ENCODE results near the gene LRP1B.

The LRP1B gene

DNA sequence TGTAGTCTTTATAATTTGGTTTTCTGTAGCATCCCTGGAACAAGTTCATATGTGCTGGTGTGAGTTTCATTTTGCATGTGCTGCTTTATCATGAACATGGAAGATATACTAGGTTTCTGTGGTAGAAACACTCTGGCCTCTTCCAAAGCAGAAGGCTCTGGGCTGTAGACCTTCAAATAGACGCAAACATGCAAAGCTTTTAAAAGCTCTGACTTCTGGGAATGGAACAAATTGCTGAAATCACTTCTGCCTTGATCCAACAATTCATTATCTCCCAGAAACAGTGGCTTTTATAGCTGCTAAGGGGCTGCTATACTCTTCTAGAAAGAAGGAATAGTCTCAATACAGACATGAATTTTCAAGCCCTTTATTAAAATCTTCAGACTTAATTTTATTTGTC is 382.2 kb downstream of the LRP1B start:
- DNase-seq (ENCODE audit: low spot score), result no peak

GRCh38 chr2:141741652-141742051 is 389.2 kb downstream of the LRP1B start:
- no peak for DNase-seq (ENCODE audit: low spot score)

- DNase-seq (ENCODE audit: low spot score), result no peak
Observed at GRCh38 chr2:141737492-141738255, 393.1 kb downstream of the LRP1B start.

- DNase-seq (ENCODE audit: low spot score), result no peak
Observed at GRCh38 chr2:141736466-141736865, 394.4 kb downstream of the LRP1B start.

DNA sequence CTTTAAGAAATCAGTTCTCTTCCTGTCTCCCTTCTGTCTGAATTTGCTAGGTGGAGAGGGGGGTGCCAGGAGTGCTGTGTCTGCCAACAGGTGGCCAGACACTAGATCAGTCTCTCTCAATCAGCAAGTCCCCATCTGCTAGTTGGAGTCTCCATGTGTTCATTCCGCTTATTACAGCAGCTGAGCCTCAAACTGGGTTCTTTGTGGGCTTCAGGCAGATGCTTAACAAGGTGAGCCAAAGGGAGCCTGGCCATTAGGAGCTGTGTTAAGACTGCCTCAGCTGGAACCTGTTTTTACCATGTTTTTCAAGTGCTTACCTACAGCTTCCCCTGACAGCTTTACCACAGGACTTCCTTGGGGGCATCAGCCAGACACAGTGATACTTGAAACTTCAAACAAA is 401.9 kb downstream of the LRP1B start:
- no peak for DNase-seq (ENCODE audit: low spot score)

- no peak for DNase-seq (ENCODE audit: low spot score)
Observed at GRCh38 chr2:141728142-141728541, 402.7 kb downstream of the LRP1B start.

DNA sequence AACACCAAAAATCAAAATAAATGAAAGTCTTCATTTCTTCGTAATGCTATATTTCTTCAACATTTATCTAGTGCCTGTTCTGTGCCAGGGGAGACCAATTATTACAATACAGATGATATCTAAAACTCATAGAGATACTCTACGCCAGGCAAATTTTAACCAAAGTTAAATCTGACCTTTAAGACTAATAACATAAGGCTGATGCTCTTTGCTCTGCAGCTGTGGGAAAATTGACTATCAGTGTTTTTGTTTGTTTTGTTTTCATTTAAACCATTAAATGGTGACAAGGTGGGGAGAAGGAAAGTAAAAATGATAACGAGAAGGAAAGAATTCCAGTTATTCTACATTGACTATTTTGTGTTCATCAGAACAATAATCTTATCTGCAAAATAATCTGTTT is 406.4 kb downstream of the LRP1B start:
- no peak for DNase-seq (ENCODE audit: low spot score)

GRCh38 chr2:141723814-141724213 is 407.0 kb downstream of the LRP1B start:
- DNase-seq (ENCODE audit: low spot score), result no peak

DNA sequence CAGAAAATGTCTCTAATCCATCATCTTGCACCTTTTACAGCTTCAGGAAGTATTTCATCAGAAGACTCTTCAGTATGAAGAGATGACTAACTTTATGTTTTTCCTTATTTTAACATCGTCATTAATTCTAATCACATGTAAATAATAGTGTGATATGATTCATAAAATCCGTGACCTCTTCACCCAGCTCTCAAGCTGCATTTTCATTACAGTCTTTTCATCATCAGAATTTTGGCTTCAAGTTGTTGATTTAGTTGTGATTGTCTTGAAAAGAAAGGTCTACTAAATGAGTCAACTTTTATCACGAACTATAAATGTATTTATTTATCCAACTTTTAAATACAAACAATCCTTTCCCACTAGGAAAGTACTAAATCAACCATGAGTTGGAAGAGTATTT is 410.3 kb downstream of the LRP1B start:
- no peak for DNase-seq (ENCODE audit: low spot score)

DNA sequence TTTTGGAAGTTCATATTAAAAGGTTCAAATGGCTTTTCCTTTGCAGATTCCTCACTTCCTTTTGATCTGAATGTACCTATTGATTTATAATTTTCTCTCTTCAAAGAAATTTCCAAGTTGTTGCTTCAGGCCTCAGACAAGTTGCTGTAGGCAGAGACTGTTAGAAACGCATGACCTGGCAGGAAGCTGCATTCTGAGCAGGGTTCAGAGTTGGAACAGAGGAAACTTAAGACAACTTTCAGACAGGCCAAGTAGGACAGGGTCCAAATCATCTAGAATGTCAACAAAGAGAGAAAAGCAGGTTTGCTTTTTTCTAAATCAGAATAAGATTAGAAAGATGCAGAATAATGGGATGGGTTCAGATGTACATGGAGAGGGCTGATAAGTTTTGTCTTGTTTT is 416.3 kb downstream of the LRP1B start:
- no peak for DNase-seq (ENCODE audit: low spot score)

DNA sequence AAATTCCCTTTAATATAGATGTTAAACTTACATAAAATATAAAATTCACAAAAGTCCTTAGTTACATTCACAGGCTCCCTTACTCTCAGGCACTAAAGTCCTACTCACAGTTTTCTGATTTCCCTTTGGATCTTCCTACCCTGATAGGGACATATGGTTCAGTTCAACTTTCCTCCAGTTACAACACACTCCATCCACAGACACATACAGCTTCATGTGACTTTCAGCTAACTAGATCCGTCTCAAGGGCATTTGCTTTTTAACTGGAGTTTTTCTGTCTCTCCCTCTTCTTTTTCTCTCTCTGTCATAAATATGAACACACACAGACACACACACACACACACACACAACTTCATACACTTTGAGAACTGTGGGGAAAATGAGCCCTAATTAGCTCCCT is 419.2 kb downstream of the LRP1B start:
- DNase-seq (ENCODE audit: low spot score), result no peak

GRCh38 chr2:141710589-141711239 is 420.1 kb downstream of the LRP1B start:
- no peak for DNase-seq (ENCODE audit: low spot score)

GRCh38 chr2:141709756-141710155 is 421.1 kb downstream of the LRP1B start:
- no peak for DNase-seq (ENCODE audit: low spot score)

GRCh38 chr2:141707486-141707885 is 423.3 kb downstream of the LRP1B start:
- DNase-seq (ENCODE audit: low spot score), result no peak

DNA sequence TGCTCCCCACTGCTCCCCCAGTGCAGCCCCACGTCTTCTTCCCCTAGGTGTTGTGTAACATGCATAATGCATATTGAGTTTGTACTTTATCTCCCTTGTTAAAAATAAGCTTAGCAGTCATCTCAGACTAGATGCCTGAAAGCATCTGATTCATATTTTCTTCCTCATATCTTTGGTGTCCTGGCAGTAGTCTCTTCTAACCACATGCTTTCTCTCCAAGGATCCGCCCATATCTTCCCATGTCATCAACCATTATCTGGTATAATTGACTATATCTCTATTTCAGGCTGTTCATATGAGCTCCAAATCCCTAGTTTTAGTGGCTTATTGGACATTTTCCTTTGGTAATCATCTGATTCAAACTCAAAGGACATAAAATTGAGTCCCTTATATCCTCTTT is 426.3 kb downstream of the LRP1B start:
- DNase-seq (ENCODE audit: low spot score), result no peak

- no peak for DNase-seq (ENCODE audit: low spot score)
Observed at GRCh38 chr2:141703501-141703900, 427.3 kb downstream of the LRP1B start.

DNA sequence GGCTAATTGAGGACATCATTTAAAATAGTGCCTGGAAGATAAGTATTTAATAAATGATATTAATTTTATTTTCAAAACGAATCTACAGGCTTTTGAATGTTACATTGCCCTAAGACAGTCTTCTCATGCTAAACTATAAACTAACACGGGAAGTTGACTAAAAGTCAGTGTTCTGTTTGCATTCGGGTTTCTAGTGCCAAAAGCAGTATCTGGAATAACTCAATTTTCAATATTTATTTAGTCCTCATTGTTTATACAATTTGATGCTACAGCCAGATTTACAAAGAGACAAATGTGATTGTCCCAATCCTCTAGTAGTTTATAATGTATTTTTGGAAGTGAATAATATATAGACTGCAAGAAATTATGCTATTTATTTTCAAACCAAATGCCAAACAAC is 429.2 kb downstream of the LRP1B start:
- no peak for DNase-seq (ENCODE audit: low spot score)

DNA sequence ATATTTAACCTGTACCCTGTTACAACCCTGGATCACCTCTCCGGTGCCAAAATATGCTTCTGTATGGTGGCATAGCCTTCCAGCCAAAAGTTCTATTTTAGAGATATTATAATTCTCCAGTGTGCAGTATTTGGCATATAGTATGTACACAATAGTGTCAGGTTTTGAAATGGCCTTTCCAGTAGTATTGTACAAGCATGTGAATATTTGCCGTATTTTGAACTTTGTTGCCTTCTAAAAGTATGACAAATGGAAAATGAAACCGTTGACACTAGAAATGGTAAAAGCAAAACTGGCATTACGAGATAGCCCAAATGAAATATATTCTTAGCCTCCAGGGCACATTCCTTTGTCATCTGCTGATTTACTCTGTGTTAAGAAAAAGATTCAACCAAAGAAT is 431.2 kb downstream of the LRP1B start:
- DNase-seq (ENCODE audit: low spot score), result no peak

DNA sequence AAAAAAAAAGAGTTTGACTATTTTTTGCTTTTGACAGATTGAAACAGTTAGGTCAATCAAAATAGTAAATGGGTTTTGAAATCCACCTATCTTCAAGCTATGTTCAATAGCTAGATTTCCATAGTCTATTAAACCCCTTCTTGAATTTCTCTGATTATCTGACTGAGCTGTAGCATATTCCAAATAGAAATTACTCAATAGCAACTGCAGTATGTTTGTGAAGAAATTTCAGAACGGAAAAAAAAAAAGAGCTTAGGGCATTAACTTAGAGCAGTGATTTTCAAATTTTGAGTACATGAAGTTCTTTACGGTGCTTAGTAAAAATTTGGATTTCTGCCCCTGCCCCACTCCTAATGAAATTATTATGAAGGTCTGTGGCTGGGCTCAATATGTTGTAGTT is 432.3 kb downstream of the LRP1B start:
- DNase-seq (ENCODE audit: low spot score), result no peak

- DNase-seq (ENCODE audit: low spot score), result no peak
Observed at GRCh38 chr2:141697035-141697434, 433.8 kb downstream of the LRP1B start.

- DNase-seq (ENCODE audit: low spot score), result no peak
Observed at GRCh38 chr2:141694180-141694579, 436.6 kb downstream of the LRP1B start.

GRCh38 chr2:141692829-141693228 is 438.0 kb downstream of the LRP1B start:
- no peak for DNase-seq (ENCODE audit: low spot score)

DNA sequence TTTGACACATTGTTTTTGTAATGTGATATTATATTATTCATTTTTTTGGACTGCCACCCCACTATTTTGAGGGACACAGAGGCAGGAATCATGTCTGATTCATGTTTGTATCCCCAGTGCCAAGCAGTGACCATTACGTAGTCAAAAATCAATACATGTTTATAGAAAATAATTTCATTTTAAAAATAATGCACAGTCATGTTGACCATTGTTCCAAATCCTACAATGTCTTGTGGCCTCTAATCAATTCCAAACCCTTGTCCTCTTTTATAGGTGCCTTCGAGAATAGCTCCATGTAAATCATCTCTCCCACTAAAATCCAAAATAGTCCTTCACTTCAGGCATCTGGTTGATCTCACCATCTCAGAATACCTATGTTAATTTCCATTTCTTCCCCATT is 454.7 kb downstream of the LRP1B start:
- no peak for DNase-seq (ENCODE audit: low spot score)

DNA sequence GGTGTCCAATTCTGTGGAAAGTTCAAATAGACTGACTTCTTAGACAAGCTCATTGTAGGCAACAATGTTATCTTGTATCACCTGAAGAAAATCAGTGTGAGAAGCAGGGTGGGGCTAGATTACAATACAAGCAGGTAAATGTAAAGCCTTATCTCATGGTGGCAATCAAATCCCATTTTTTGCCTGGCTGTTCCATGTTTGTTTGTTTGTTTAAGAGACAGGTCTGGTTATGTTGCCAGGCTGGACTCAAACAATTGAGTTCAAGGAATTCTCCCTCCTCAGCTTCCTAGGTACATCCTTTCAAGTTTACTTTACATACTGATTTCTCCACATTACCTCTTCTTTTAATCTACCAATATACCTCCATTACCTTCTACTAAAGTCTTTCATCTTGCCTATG is 464.6 kb downstream of the LRP1B start:
- no peak for DNase-seq (ENCODE audit: low spot score)

Data from LoVo (cell line).